K562 (cell line): Measurements from ENCODE around the gene SHISA4. TPM values are rescaled to one million over a fixed set of nuclear protein-coding genes. Genes with fewer than 3 reads are reported as not detected.
A peak's percentile ranks its signal among the peaks of the same experiment; 100 is the strongest.

Experiments
- BACH1 ChIP-seq: fragments of 200-800 bp; sonication (Bioruptor generic); IDR thresholded peaks from 2 replicates; pipeline ENCODE4 v1.6.1; 2016; ENCODE audit warnings: missing genetic modification characterization, missing compliant biosample characterization
- CBFA2T2 ChIP-seq: fragments of 450-650 bp; conservative IDR thresholded peaks from 2 replicates; pipeline ENCODE4 v1.6.1; 2017; ENCODE audit warnings: mild to moderate bottlenecking
- CCNT2 ChIP-seq: IDR thresholded peaks from 2 replicates; pipeline ENCODE4 v1.6.1; 2011; ENCODE audit warnings: borderline replicate concordance, low read depth, mild to moderate bottlenecking, moderate library complexity, mixed read lengths, low read length; ENCODE audit not compliant: insufficient read length; ENCODE audit errors: extremely low read depth
- CHAMP1 ChIP-seq: fragments of 450-650 bp; IDR thresholded peaks from 2 replicates; pipeline ENCODE4 v1.6.1; 2016; ENCODE audit warnings: mild to moderate bottlenecking
- E2F3 ChIP-seq: fragments of 250-450 bp; sonication (Bioruptor Pico); IDR thresholded peaks from 2 replicates; pipeline ENCODE4 v1.4.0; 2020; ENCODE audit warnings: mild to moderate bottlenecking
- ESRRA ChIP-seq: fragments of 450-650 bp; IDR thresholded peaks from 2 replicates; pipeline ENCODE4 v1.6.1; 2014; ENCODE audit warnings: low read depth, mild to moderate bottlenecking, moderate library complexity, borderline replicate concordance
- FOXK1 ChIP-seq: sonication (generic); formaldehyde crosslinking; IDR thresholded peaks from 2 replicates; pipeline ENCODE4 v1.8.0; 2022; ENCODE audit warnings: missing genetic modification reagents, mild to moderate bottlenecking, borderline replicate concordance
- MAFG ChIP-seq: fragments of 450-650 bp; conservative IDR thresholded peaks from 2 replicates; pipeline ENCODE4 v1.6.1; 2016; ENCODE audit warnings: missing genetic modification characterization, missing compliant biosample characterization
- MAFK ChIP-seq: IDR thresholded peaks from 2 replicates; pipeline ENCODE4 v1.6.1; 2011; ENCODE audit warnings: low read length, improper control_type of control experiment
- NR2F6 ChIP-seq: fragments of 450-650 bp; formaldehyde crosslinking; IDR thresholded peaks from 2 replicates; pipeline ENCODE4 v1.4.0; 2020; ENCODE audit warnings: mild to moderate bottlenecking
- RBM39 ChIP-seq: fragments of 200-400 bp; formaldehyde crosslinking; optimal IDR thresholded peaks from 2 replicates; pipeline ENCODE3; 2018; ENCODE audit warnings: low read depth, low read length
- RNF219 ChIP-seq: fragments of 250-450 bp; sonication (Bioruptor Pico); IDR thresholded peaks from 2 replicates; pipeline ENCODE4 v1.5.0; 2022; ENCODE audit warnings: mild to moderate bottlenecking
- SIRT6 ChIP-seq: IDR thresholded peaks from one replicate; pipeline ENCODE4 v1.6.1; 2012; ENCODE audit warnings: low read depth, mild to moderate bottlenecking, control low read depth, inconsistent platforms, low read length, moderate library complexity
- SMARCE1 ChIP-seq: fragments of 450-650 bp; IDR thresholded peaks from 2 replicates; pipeline ENCODE4 v1.7.1; 2016; ENCODE audit warnings: mild to moderate bottlenecking
- SOX6 ChIP-seq: fragments of 450-650 bp; IDR thresholded peaks from 2 replicates; pipeline ENCODE4 v1.6.1; 2014; ENCODE audit warnings: mild to moderate bottlenecking
- YBX1 ChIP-seq: fragments of 450-650 bp; IDR thresholded peaks from 2 replicates; pipeline ENCODE4 v1.7.1; 2016; ENCODE audit warnings: mild to moderate bottlenecking
- ZBTB26 ChIP-seq: fragments of 450-650 bp; formaldehyde crosslinking; IDR thresholded peaks from 2 replicates; pipeline ENCODE4 v1.4.0; 2022; ENCODE audit warnings: missing genetic modification characterization
- ZBTB49 ChIP-seq: sonication (generic); formaldehyde crosslinking; IDR thresholded peaks from 2 replicates; pipeline ENCODE4 v1.8.0; 2022; ENCODE audit warnings: missing genetic modification reagents, mild to moderate bottlenecking, borderline replicate concordance
- ZNF324 ChIP-seq: fragments of 250-450 bp; sonication (Bioruptor Pico); IDR thresholded peaks from 2 replicates; pipeline ENCODE4 v1.4.0; 2020; ENCODE audit warnings: mild to moderate bottlenecking
- ZNF707 ChIP-seq: fragments of 250-450 bp; sonication (Bioruptor Pico); conservative IDR thresholded peaks from 2 replicates; pipeline ENCODE4 v1.8.0; 2022; ENCODE audit warnings: inconsistent platforms, mild to moderate bottlenecking, moderate library complexity
- ZNF778 ChIP-seq: fragments of 450-650 bp; formaldehyde crosslinking; IDR thresholded peaks from 2 replicates; pipeline ENCODE4 v1.4.0; 2020; ENCODE audit warnings: mild to moderate bottlenecking, moderate library complexity
- polyA plus RNA-seq, 8 experiments: library from polyadenylated mRNA; depleted of rRNA in 4 of 8; stranded (reverse) in 5 of 8; unstranded in 3 of 8; fragments of >200 nt; fragmentation: Nextera tagmentation in 2 of 8; fragmentation: Illumina TruSeq in 1 of 8; extraction: Ambion mirVana in 2 of 8; extraction: Trizol in 1 of 8; gene quantifications; 2 replicates each; pipeline versions ENCODE4 v1.2.1 to v1.2.3, GENCODE V29; 2011 to 2014; ENCODE audit warnings: inconsistent platforms in 1 of 8, missing spikeins in 1 of 8
- total RNA-seq, 7 experiments: library from RNA; depleted of rRNA in 6 of 7; stranded (reverse); fragments of >200 nt in 6 of 7; fragmentation: Illumina TruSeq in 2 of 7; extraction: Trizol in 2 of 7; gene quantifications; 2 replicates each; pipeline versions ENCODE4 v1.2.1 to v1.2.3, GENCODE V29; 2011 to 2021; ENCODE audit warnings: low replicate concordance in 1 of 7

Gene SHISA4
- total and polyA plus RNA-seq, 9 of the 15 experiments (the other 6 are each of a cell fraction or from before 2014, with no cell fraction given) = 0.15 to 0.95 (median 0.68) TPM; not detected in 2

GRCh38 chr1:201883786-201884185 lies 4.9 kb upstream of the SHISA4 start (continued):
- TF ChIP-seq CBFA2T2 (no peak), MAFG (peak; percentile 77), CHAMP1 (no peak), SMARCE1 (peak; percentile 76), ZBTB49 (0 out of 2 replicates have a peak, but pooled peaks have one; percentile 23), FOXK1 (CRISPR knock-in tag) (peak; percentile 79; the same call in 1 of the 2 replicates), RNF219 (no peak), ZNF778 (CRISPR knock-in tag) (no peak), SOX6 (no peak), ZNF707 (no peak), RBM39 (peak; percentile 48), YBX1 (no peak), E2F3 (0 out of 2 replicates have a peak, but pooled peaks have one; percentile 35), NR2F6 (no peak), ESRRA (peak; percentile 86), ZBTB26 (CRISPR knock-in tag) (peak; percentile 63; the same call in 1 of the 2 replicates), ZNF324 (0 out of 2 replicates have a peak, but pooled peaks have one; percentile 14), MAFK (peak; percentile 59), BACH1 (no peak), SIRT6 (no peak), CCNT2 (no peak)
